Lower lobe of right lung (tissue), 2 donors: ENCODE data around the gene MAP3K7CL. TPM values are rescaled to one million over a fixed set of nuclear protein-coding genes. Genes with fewer than 3 reads are reported as not detected.

Experiments used
- ATAC-seq, 2 donors: fragments of 200-7000 bp; cut with Tn5 transposase; one replicate each; pipeline ENCODE4 v1.9.1; 2020 to 2022; ENCODE audit warnings: mild to moderate bottlenecking in 2 of 2, moderate library complexity in 2 of 2
- DNase-seq: peaks from one replicate; pipeline ENCODE4 v3.0.0-alpha.2; 2020
- H3K27ac ChIP-seq: fragments of 200-600 bp; one replicate; pipeline ENCODE4 v1.8.0; 2022
- H3K27me3 ChIP-seq: fragments of 200-600 bp; one replicate; pipeline ENCODE4 v1.8.0; 2022; ENCODE audit warnings: low read depth
- H3K36me3 ChIP-seq: fragments of 200-600 bp; one replicate; pipeline ENCODE4 v1.8.0; 2022; ENCODE audit warnings: mild to moderate bottlenecking
- H3K4me1 ChIP-seq: fragments of 200-600 bp; one replicate; pipeline ENCODE4 v1.8.0; 2022
- H3K4me3 ChIP-seq: fragments of 200-600 bp; one replicate; pipeline ENCODE4 v1.8.0; 2022; ENCODE audit warnings: mild to moderate bottlenecking
- H3K9me3 ChIP-seq: fragments of 200-600 bp; one replicate; pipeline ENCODE4 v1.8.0; 2022
- CTCF ChIP-seq: fragments of 200-600 bp; IDR thresholded peaks from one replicate; pipeline ENCODE4 v1.8.0; 2022; ENCODE audit warnings: antibody characterized with exemption, mild to moderate bottlenecking
- intact Hi-C: fragments of 100-400 bp; cut with DNase I; formaldehyde crosslinking; loops from one replicate; pipeline ENCODE4 v1.11.0; 2022
- total RNA-seq: library from RNA; stranded (reverse); fragmentation: NEBNext Ultra II Directional; extraction: Animal tissue kit (Norgen Biotek cat#: 25700); gene quantifications from one replicate; pipeline ENCODE4 v1.2.1, GENCODE V29; 2021
- donor health status: DM: no; HTN: yes; CAD: no; lungs with severe emphysema.

The MAP3K7CL gene
- total RNA-seq, 1 donor from 2014 or later, result 8.3 TPM

GRCh38 chr21:29145852-29146453 lies 15.5 kb downstream of the MAP3K7CL start:
- DNase-seq (no peak), ATAC-seq (no peak)
- Histone ChIP-seq H3K4me1 (peaks cover 24% of the 10 kb centered on the region), H3K4me3 (no peak overlapping the region), H3K9me3 (no peaks in the 10 kb centered on the region), H3K27me3 (no peaks in the 10 kb centered on the region), H3K36me3 (no peaks in the 10 kb centered on the region), H3K27ac (peak overlapping the region; percentile 31)
- intact Hi-C loops, result no loop called here
- TF ChIP-seq CTCF, result no peak

GRCh38 chr21:29146726-29147125 lies 16.3 kb downstream of the MAP3K7CL start:
- no peak overlapping the region for H3K27ac ChIP-seq
- no peaks in the 10 kb centered on the region for H3K9me3 ChIP-seq
- intact Hi-C loops, result no loop called here
- peaks cover 24% of the 10 kb centered on the region for H3K4me1 ChIP-seq
- TF ChIP-seq CTCF, result no peak
- ATAC-seq, result no peak
- H3K27me3 ChIP-seq, result no peaks in the 10 kb centered on the region
- no peak for DNase-seq
- H3K4me3 ChIP-seq, result no peak overlapping the region
- H3K36me3 ChIP-seq, result no peaks in the 10 kb centered on the region

- Histone ChIP-seq H3K4me3 (no peak overlapping the region), H3K27me3 (no peaks in the 10 kb centered on the region), H3K27ac (no peak overlapping the region), H3K9me3 (no peaks in the 10 kb centered on the region), H3K36me3 (no peaks in the 10 kb centered on the region), H3K4me1 (peaks cover 24% of the 10 kb centered on the region)
- TF ChIP-seq CTCF, result no peak
- ATAC-seq (no peak), DNase-seq (no peak)
- intact Hi-C loops, result no loop called here
These were observed 18.1 kb downstream of the MAP3K7CL start for GRCh38 chr21:29148530-29148929.

GRCh38 chr21:29149808-29150425 lies 19.5 kb downstream of the MAP3K7CL start:
- no peak for TF ChIP-seq CTCF
- H3K27ac ChIP-seq, result no peak overlapping the region
- ATAC-seq (no peak), DNase-seq (no peak)
- intact Hi-C loops, result no loop called here
- H3K9me3 ChIP-seq, result no peaks in the 10 kb centered on the region
- H3K36me3 ChIP-seq, result no peaks in the 10 kb centered on the region
- peaks cover 15% of the 10 kb centered on the region for H3K4me1 ChIP-seq
- H3K27me3 ChIP-seq, result no peaks in the 10 kb centered on the region
- no peak overlapping the region for H3K4me3 ChIP-seq

GRCh38 chr21:29151931-29152330 lies 21.5 kb downstream of the MAP3K7CL start:
- Histone ChIP-seq H3K27ac (no peak overlapping the region), H3K9me3 (no peaks in the 10 kb centered on the region), H3K27me3 (no peaks in the 10 kb centered on the region), H3K4me1 (no peaks in the 10 kb centered on the region), H3K36me3 (no peaks in the 10 kb centered on the region), H3K4me3 (no peak overlapping the region)
- ATAC-seq (no peak), DNase-seq (no peak)
- intact Hi-C loops, result no loop called here
- no peak for TF ChIP-seq CTCF
